Loucy (cell line): ENCODE results near the gene ELMO3.

Experiments
- H2AFZ ChIP-seq: fragments of 200-600 bp; sonication (generic); 2 replicates; pipeline ENCODE4 v1.6.0; 2016; ENCODE audit warnings: antibody characterized with exemption, mild to moderate bottlenecking, low read length, moderate library complexity
- H3F3A ChIP-seq: fragments of 200-600 bp; 2 replicates; pipeline ENCODE4 v1.6.0; 2016; ENCODE audit warnings: antibody characterized with exemption, low read depth, mild to moderate bottlenecking
- H3K27me3 ChIP-seq: fragments of 200-600 bp; sonication (generic); 2 replicates; pipeline ENCODE4 v1.6.1; 2014; ENCODE audit warnings: low read length, mild to moderate bottlenecking; ENCODE audit not compliant: insufficient read depth, poor library complexity, severe bottlenecking
- H3K36me3 ChIP-seq: fragments of 200-600 bp; sonication (generic); 2 replicates; pipeline ENCODE4 v1.6.1; 2016; ENCODE audit warnings: low read length; ENCODE audit not compliant: insufficient read depth
- H3K4me1 ChIP-seq: fragments of 200-600 bp; sonication (generic); 2 replicates; pipeline ENCODE4 v1.5.1; 2014; ENCODE audit warnings: low read length, mild to moderate bottlenecking; ENCODE audit not compliant: insufficient read depth, poor library complexity, severe bottlenecking
- H3K4me2 ChIP-seq: fragments of 200-600 bp; sonication (generic); 2 replicates; pipeline ENCODE4 v1.6.0; 2014; ENCODE audit warnings: antibody characterized with exemption, low read length, low read depth, mild to moderate bottlenecking; ENCODE audit not compliant: poor library complexity, severe bottlenecking
- H3K4me3 ChIP-seq: fragments of 200-600 bp; sonication (generic); 2 replicates; pipeline ENCODE4 v1.5.1; 2014; ENCODE audit warnings: low read length, mild to moderate bottlenecking, mixed read lengths; ENCODE audit not compliant: poor library complexity, severe bottlenecking
- H3K79me2 ChIP-seq: fragments of 200-600 bp; sonication (generic); 2 replicates; pipeline ENCODE4 v1.6.1; 2014; ENCODE audit warnings: low read length; ENCODE audit not compliant: insufficient read depth
- H3K9ac ChIP-seq: fragments of 200-600 bp; sonication (generic); 2 replicates; pipeline ENCODE4 v1.6.0; 2014; ENCODE audit warnings: mild to moderate bottlenecking, low read depth, low read length, moderate library complexity; ENCODE audit not compliant: poor library complexity, severe bottlenecking
- H3K9me2 ChIP-seq: fragments of 200-600 bp; sonication (generic); replicated peaks from 2 replicates; pipeline ENCODE4 v1.6.1; 2016; ENCODE audit warnings: low read depth, low read length, mixed read lengths
- H3K9me3 ChIP-seq: fragments of 200-600 bp; sonication (generic); 2 replicates; pipeline ENCODE4 v1.6.1; 2014; ENCODE audit warnings: mild to moderate bottlenecking, antibody characterized with exemption, low read length, low read depth; ENCODE audit not compliant: insufficient read depth
- H4K20me1 ChIP-seq: fragments of 200-600 bp; sonication (generic); 2 replicates; pipeline ENCODE4 v1.6.0; 2014; ENCODE audit warnings: antibody characterized with exemption, low read length, mild to moderate bottlenecking; ENCODE audit not compliant: insufficient read depth, poor library complexity, severe bottlenecking
- EZH2phosphoT487 ChIP-seq: fragments of 200-600 bp; IDR thresholded peaks from 2 replicates; pipeline ENCODE4 v1.6.1; 2018; ENCODE audit warnings: antibody characterized with exemption, mild to moderate bottlenecking, moderate library complexity, borderline replicate concordance
- TF ChIP-seq, protein P1 (sequence below): fragments of 200-600 bp; sonication (generic); conservative IDR thresholded peaks from 2 replicates; pipeline ENCODE4 v1.5.1; 2014; ENCODE audit warnings: mild to moderate bottlenecking, antibody characterized with exemption, low read length

The ELMO3 gene

DNA sequence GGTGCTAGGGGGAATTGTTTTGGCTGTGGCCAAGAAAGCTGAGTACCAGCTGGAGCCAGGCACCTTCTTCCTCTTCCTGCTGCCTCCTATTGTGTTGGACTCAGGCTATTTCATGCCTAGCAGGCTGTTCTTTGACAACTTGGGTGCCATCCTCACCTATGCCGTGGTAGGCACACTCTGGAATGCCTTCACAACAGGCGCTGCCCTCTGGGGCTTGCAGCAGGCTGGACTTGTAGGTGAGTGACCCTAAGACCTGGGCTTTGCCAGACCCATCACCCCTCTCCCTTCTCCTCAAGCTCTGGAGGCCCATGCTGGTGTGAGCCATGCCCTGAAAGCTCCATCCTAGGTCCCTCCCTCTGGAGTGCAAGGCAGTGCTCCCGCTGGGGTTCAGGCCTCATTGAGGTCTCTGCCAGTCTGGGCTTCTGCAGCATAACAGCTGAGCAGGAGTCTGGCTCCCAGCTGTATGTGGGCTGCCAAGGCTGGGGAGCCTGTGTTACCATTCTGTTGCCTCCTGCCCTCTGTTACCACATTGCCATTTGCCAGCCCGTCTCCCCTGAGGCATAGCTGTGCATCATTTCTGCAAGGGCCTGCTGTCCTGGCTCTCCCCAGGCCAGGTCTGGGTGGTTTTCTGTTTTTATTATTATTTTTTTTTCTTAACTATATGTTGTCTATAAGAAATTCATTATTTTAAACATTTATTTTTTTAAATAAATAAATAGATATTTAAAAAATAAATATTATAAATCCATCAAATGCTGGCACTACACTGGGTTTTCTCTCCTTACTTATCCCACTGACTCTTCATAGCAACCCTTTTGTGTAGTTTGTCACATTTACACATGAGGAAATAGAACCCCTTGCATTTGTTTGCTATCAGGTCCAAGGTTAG is 53.9 kb downstream of the ELMO3 start:
- no peaks in the 10 kb centered on the region for H3K36me3 ChIP-seq
- H3K4me3 ChIP-seq: no peak overlapping the region
- no peak overlapping the region for H3K4me2 ChIP-seq
- no peaks in the 10 kb centered on the region for H3K9me3 ChIP-seq
- H2AFZ ChIP-seq: no peak overlapping the region
- peaks cover 19% of the 10 kb centered on the region for H3K4me1 ChIP-seq
- H3F3A ChIP-seq: no peaks in the 10 kb centered on the region
- H3K9ac ChIP-seq: no peak overlapping the region
- no peaks in the 10 kb centered on the region for H4K20me1 ChIP-seq
- H3K79me2 ChIP-seq: no peaks in the 10 kb centered on the region
- H3K27me3 ChIP-seq: no peaks in the 10 kb centered on the region
- no peaks in the 10 kb centered on the region for H3K9me2 ChIP-seq
- no peak for TF ChIP-seq EZH2phosphoT487
- TF ChIP-seq, protein P1, sequence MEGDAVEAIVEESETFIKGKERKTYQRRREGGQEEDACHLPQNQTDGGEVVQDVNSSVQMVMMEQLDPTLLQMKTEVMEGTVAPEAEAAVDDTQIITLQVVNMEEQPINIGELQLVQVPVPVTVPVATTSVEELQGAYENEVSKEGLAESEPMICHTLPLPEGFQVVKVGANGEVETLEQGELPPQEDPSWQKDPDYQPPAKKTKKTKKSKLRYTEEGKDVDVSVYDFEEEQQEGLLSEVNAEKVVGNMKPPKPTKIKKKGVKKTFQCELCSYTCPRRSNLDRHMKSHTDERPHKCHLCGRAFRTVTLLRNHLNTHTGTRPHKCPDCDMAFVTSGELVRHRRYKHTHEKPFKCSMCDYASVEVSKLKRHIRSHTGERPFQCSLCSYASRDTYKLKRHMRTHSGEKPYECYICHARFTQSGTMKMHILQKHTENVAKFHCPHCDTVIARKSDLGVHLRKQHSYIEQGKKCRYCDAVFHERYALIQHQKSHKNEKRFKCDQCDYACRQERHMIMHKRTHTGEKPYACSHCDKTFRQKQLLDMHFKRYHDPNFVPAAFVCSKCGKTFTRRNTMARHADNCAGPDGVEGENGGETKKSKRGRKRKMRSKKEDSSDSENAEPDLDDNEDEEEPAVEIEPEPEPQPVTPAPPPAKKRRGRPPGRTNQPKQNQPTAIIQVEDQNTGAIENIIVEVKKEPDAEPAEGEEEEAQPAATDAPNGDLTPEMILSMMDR: no peak
